ENCODE results near the gene ZSWIM1. TPM values are rescaled to one million over a fixed set of nuclear protein-coding genes. Genes with fewer than 3 reads are reported as not detected.

Gene ZSWIM1
- total and polyA plus RNA-seq, 2 of the 13 experiments (the other 11 are each of a cell fraction or from before 2014, with no cell fraction given): 9.5 to 11.7 TPM

GRCh38 chr20:45890077-45890984 lies 9.3 kb downstream of the ZSWIM1 start (continued):
- TF ChIP-seq, protein P1, sequence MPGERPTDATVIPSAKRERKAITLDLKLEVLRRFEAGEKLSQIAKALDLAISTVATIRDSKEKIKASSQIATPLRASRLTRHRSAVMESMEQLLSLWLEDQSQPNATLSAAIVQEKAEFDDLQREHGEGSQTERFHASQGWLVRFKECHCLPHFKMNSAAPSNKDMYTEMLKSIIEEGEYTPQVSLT (CRISPR knock-in tag; IDR thresholded peaks at IDR 0.05; ENCODE audit: borderline replicate concordance, low read depth): no peak
- no peak for TF ChIP-seq SYNCRIP (IDR thresholded peaks at IDR 0.05; ENCODE audit: insufficient read depth, low read depth, low read length)
- no peak; the same call in none of the 2 replicates for TF ChIP-seq GMEB1 (CRISPR knock-in tag; IDR thresholded peaks at IDR 0.05; ENCODE audit: borderline replicate concordance)
- peak; percentile 16; the same call in 1 of the 2 replicates for TF ChIP-seq ZBTB43 (CRISPR knock-in tag; conservative IDR thresholded peaks at IDR 0.05)
- peak; percentile 96 for TF ChIP-seq ZNF580 (CRISPR knock-in tag; IDR thresholded peaks at IDR 0.05; ENCODE audit: borderline replicate concordance, low read depth)
- TF ChIP-seq CEBPZ (IDR thresholded peaks at IDR 0.05; ENCODE audit: low read length): no peak
- peak; percentile 45 for TF ChIP-seq TAF15 (IDR thresholded peaks at IDR 0.05; ENCODE audit: low read depth, low read length, poor library complexity, severe bottlenecking)
- 0 out of 2 replicates have a peak, but pooled peaks have one; percentile 8 for TF ChIP-seq ZSCAN12 (CRISPR knock-in tag; IDR thresholded peaks at IDR 0.05)
- peak; percentile 83 for TF ChIP-seq ZBTB33 (CRISPR knock-in tag; IDR thresholded peaks at IDR 0.05)
- TF ChIP-seq ZSCAN22 (CRISPR knock-in tag; IDR thresholded peaks at IDR 0.05): no peak
- no peak for TF ChIP-seq RORA (CRISPR knock-in tag; IDR thresholded peaks at IDR 0.05)
- TF ChIP-seq MTA1 (CRISPR knock-in tag; IDR thresholded peaks at IDR 0.05; ENCODE audit: borderline replicate concordance): no peak
